ENCODE data around the gene LRBA.
A peak's percentile ranks its signal among the peaks of the same experiment; 100 is the strongest.

LRBA gene

DNA sequence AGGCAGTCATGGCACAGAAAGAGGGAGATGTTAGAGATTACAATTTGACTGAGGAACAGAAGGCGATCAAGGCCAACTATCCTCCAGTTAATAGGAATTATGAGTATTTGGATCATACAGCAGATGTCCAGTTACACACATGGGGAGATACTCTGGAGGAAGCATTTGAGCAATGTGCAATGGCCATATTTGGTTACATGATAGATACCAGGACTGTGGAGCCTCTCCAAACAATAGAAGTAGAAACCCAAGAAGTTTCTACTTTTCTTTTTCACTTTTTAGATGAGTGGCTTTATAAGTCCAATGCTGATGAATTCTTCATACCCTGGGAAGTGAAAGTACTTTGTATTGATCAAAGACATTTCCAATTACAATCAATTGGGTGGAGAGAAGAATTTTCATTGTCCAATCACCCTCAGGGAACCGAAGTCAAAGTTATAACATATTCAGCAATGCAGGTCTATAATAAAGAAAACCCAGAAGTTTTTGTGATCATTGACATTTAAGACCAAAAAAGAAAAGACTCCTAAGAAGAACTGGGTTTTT lies 294.0 kb downstream of the LRBA start:
- no peak for DNase-seq (ENCODE audit: low read depth)
- no peak for TF ChIP-seq CTCF (IDR thresholded peaks at IDR 0.05; ENCODE audit: control insufficient read depth, extremely low read depth, insufficient read depth)
- H3K4me3 ChIP-seq (ENCODE audit: low read depth, low read length), result no peak overlapping the region

GRCh38 chr4:150717952-150718351 lies 297.1 kb downstream of the LRBA start:
- no peak for DNase-seq (ENCODE audit: low read depth)
- TF ChIP-seq CTCF (IDR thresholded peaks at IDR 0.05; ENCODE audit: control insufficient read depth, extremely low read depth, insufficient read depth), result no peak
- no peak overlapping the region for H3K4me3 ChIP-seq (ENCODE audit: low read depth, low read length)

DNA sequence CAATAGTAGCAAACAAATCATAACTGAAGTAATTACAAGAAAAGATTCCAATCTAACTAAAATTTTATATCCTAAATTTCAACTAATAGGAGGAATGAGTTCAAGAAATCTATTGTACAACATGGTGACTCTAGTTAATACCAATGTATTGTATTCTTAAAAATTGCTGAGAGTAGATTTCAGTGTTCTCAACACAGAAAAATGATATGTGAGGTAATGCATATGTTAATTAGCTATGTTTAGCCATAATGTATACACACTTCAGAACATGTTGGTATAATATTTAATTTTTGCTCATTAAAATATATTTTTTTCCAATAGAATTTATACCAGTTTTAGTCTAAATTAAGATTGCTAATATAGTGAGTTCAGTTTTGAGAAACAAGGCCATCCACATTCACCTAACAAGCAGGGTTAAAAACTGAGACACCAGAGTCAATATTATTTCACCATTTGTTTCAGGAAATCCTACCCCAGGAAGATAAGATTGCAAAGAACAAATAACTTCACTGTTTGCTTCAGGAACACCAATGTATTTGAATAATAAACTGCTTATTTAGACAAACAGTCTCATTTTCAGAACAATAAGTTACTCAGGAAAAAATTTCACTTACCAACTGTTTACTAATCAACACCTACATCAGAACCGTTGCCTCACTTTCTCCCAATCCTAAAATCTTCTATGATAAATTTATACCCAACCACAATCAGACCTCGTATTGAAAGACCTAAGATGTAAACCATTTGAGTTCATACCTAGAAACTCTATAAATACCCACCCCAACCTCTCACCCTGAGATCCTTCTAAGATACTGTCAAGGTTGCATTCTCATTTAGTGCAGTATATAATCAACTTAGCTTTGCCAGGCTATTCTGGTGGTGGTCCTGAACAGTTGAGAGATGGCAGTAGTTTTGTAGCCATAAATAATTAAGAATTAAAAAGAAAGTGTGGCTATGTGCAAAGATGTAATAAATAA lies 300.3 kb downstream of the LRBA start:
- TF ChIP-seq CTCF (IDR thresholded peaks at IDR 0.05; ENCODE audit: control insufficient read depth, extremely low read depth, insufficient read depth), result no peak
- DNase-seq (ENCODE audit: low read depth), result peak; percentile 84

DNA sequence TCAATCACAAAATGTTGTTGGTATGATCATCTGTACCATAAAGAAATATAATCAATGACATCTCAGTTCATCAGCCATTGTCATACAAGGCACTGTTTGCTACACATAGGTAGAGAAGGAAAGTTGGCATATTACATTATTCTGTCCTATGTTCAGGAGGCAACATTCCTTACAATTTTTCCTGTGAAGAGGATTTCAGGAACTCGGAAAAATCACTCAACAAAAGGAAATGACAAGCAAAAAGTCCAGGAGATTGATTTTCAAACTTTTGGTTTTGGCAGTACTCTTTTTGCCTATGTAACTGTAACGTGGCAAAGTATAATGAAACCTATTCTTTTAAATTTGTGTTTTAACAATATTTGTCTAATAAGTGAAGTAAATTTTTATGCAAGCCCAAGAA lies 301.8 kb downstream of the LRBA start:
- TF ChIP-seq CTCF (IDR thresholded peaks at IDR 0.05; ENCODE audit: control insufficient read depth, extremely low read depth, insufficient read depth), result no peak
- no peak for DNase-seq (ENCODE audit: low read depth)
- no peak overlapping the region for H3K4me3 ChIP-seq (ENCODE audit: low read depth, low read length)

More for the DNA sequence above, 300.3 kb downstream of the LRBA start:
- H3K4me3 ChIP-seq (ENCODE audit: low read depth, low read length), result peak overlapping the region; percentile 17; the same call in 1 of the 2 replicates

DNA sequence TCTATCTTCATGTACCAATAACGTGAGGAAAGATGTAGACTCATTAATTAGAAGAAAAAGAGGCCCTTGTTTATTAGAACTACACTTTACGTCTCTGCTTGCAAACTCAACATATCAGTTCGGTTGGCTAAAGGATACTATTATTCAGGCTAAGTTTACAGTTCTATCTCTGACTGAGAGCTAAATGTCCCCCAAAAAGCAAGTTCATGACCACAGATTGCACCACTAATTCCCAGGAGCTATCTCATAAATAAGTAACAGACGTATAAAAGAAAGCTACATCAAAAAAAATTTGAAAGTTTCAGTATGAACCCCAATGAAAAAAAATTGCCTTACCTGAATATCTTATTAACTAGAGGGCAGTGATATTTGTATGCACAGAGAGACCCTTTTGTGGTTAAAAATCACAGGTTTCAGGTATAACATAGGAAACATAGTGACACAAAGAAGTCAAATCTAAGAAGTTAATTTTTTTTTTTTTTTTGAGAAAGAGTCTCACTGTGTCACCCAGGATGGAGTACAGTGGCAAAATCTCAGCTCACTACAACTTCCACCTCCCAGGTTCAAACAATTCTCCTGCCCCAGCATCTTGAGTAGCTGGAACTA lies 304.2 kb downstream of the LRBA start:
- TF ChIP-seq CTCF (IDR thresholded peaks at IDR 0.05; ENCODE audit: control insufficient read depth, extremely low read depth, insufficient read depth), result no peak
- no peak overlapping the region for H3K4me3 ChIP-seq (ENCODE audit: low read depth, low read length)
- no peak for DNase-seq (ENCODE audit: low read depth)

GRCh38 chr4:150708004-150708403 lies 307.1 kb downstream of the LRBA start:
- DNase-seq (ENCODE audit: low read depth), result no peak
- no peak for TF ChIP-seq CTCF (IDR thresholded peaks at IDR 0.05; ENCODE audit: control insufficient read depth, extremely low read depth, insufficient read depth)
- no peak overlapping the region for H3K4me3 ChIP-seq (ENCODE audit: low read depth, low read length)
